K562 (cell line): Measurements from ENCODE around the gene C18orf32. TPM values are rescaled to one million over a fixed set of nuclear protein-coding genes. Genes with fewer than 3 reads are reported as not detected.
A peak's percentile ranks its signal among the peaks of the same experiment; 100 is the strongest.

Experiments
- ATAC-seq: fragments of 200-7000 bp; cut with Tn5 transposase; 3 replicates; pipeline ENCODE4 v1.9.1; 2020; ENCODE audit warnings: moderate library complexity
- BruUV-seq: library from RNA; stranded (reverse); fragments of 400-500 nt; replicated peaks from 2 replicates; lab custom pipeline; 2021; lab: Mats Ljungman, UMichigan
- CTCF ChIA-PET: fragments of 300-600 bp; formaldehyde crosslinking; extraction: SDS; loops from one replicate; lab custom pipeline; 2021; ENCODE audit warnings: low intra/inter-chr PET ratio; lab: Yijun Ruan, JAX
- POLR2A ChIA-PET: fragments of 300-600, 350-650 bp; sonication (Branson Sonifier 250); formaldehyde crosslinking; extraction: SDS; loops from one replicate; lab custom pipeline; 2021; ENCODE audit warnings: antibody characterized with exemption, inconsistent platforms; lab: Yijun Ruan, JAX
- DNase-seq, 4 experiments: peaks; one replicate each; pipeline versions ENCODE4 v3.0.0 to v3.0.0-alpha.2; 2011 to 2018; ENCODE audit warnings: low spot score in 3 of 4, mixed read lengths in 3 of 4; ENCODE audit errors: extremely low read depth in 1 of 4
- FAIRE-seq: peaks from 2 replicates; lab custom pipeline; 2011; peaks lifted over from hg19 to GRCh38; lab: Jason Lieb, UNC
- H2AFZ ChIP-seq: 2 replicates; pipeline ENCODE4 v1.6.0; 2011; ENCODE audit warnings: low read depth, low read length, control low read depth, inconsistent platforms
- H3K27ac ChIP-seq: fragments of 200-600 bp; 3 replicates; pipeline ENCODE4 v1.8.0; 2011; ENCODE audit warnings: low read depth, mild to moderate bottlenecking, control low read depth, inconsistent platforms, low read length, moderate library complexity, mixed read lengths; ENCODE audit errors: extremely low read depth
- H3K27me3 ChIP-seq, 2 experiments: fragments of 300-600 bp in 1 of 2; 2 replicates in 1 of 2; 3 replicates in 1 of 2; pipeline versions ENCODE4 v1.6.0 to v1.8.0; 2011; ENCODE audit warnings: inconsistent platforms in 2 of 2, low read length in 2 of 2, mild to moderate bottlenecking in 1 of 2, mixed read lengths in 1 of 2, moderate library complexity in 1 of 2; ENCODE audit not compliant: control insufficient read depth in 2 of 2, insufficient read depth in 2 of 2
- H3K36me3 ChIP-seq: fragments of 300-600 bp; 3 replicates; pipeline ENCODE4 v1.8.0; 2011; ENCODE audit warnings: mild to moderate bottlenecking, low read length, inconsistent platforms; ENCODE audit not compliant: control insufficient read depth, insufficient read depth
- H3K4me1 ChIP-seq, 2 experiments: fragments of 200-600 bp in 1 of 2; replicated peaks in 1 of 2; 2 replicates in 1 of 2; 3 replicates in 1 of 2; pipeline versions ENCODE4 v1.5.1 to v1.8.0; 2011; ENCODE audit warnings: inconsistent platforms in 2 of 2, low read length in 2 of 2, mild to moderate bottlenecking in 1 of 2, mixed read lengths in 1 of 2, moderate library complexity in 1 of 2; ENCODE audit not compliant: control insufficient read depth in 2 of 2, insufficient read depth in 2 of 2
- H3K4me2 ChIP-seq: 2 replicates; pipeline ENCODE4 v1.6.1; 2011; ENCODE audit warnings: low read length, control low read depth, inconsistent platforms, mixed read lengths; ENCODE audit not compliant: insufficient read depth
- H3K4me3 ChIP-seq: fragments of 200-600 bp; sonication (generic), shearing (Covaris generic); 2 replicates; pipeline ENCODE4 v1.5.1; 2016; ENCODE audit warnings: control low read depth, inconsistent platforms
- H3K79me2 ChIP-seq: fragments of 200-600 bp; 3 replicates; pipeline ENCODE4 v1.8.0; 2011; ENCODE audit warnings: low read length, inconsistent platforms; ENCODE audit not compliant: control insufficient read depth, insufficient read depth
- H3K9ac ChIP-seq, 2 experiments: 2 replicates each; pipeline versions ENCODE4 v1.6.0 to v1.6.1; 2011; ENCODE audit warnings: low read depth in 2 of 2, low read length in 2 of 2, control low read depth in 1 of 2, inconsistent platforms in 1 of 2, mild to moderate bottlenecking in 1 of 2, mixed read lengths in 1 of 2; ENCODE audit not compliant: insufficient read depth in 1 of 2
- H3K9me1 ChIP-seq: one replicate; pipeline ENCODE4 v1.6.0; 2011; ENCODE audit warnings: inconsistent platforms, mild to moderate bottlenecking, low read length, moderate library complexity; ENCODE audit not compliant: control insufficient read depth, insufficient read depth
- H3K9me3 ChIP-seq: replicated peaks from 2 replicates; pipeline ENCODE4 v1.5.1; 2011; ENCODE audit warnings: low read depth, low read length, inconsistent platforms; ENCODE audit not compliant: control insufficient read depth, insufficient read depth
- H4K20me1 ChIP-seq: replicated peaks from 2 replicates; pipeline ENCODE4 v1.6.1; 2011; ENCODE audit warnings: low read length, inconsistent platforms, mixed read lengths; ENCODE audit not compliant: control insufficient read depth, insufficient read depth
- HDAC3 ChIP-seq: fragments of 450-650 bp; IDR thresholded peaks from 2 replicates; pipeline ENCODE4 v1.6.1; 2018; ENCODE audit warnings: borderline replicate concordance, mild to moderate bottlenecking, moderate library complexity; ENCODE audit not compliant: partially characterized antibody
- HDGF ChIP-seq: fragments of 450-650 bp; IDR thresholded peaks from 2 replicates; pipeline ENCODE4 v1.6.1; 2016
- HMG20B ChIP-seq: fragments of 250-450 bp; sonication (Bioruptor Pico); IDR thresholded peaks from 2 replicates; pipeline ENCODE4 v1.5.0; 2021; ENCODE audit warnings: mild to moderate bottlenecking
- ILK ChIP-seq: fragments of 450-650 bp; IDR thresholded peaks from 2 replicates; pipeline ENCODE4 v1.6.1; 2016; ENCODE audit warnings: missing genetic modification characterization, low read depth, mild to moderate bottlenecking, missing compliant biosample characterization, moderate library complexity, borderline replicate concordance
- SAFB2 ChIP-seq: fragments of 200-400 bp; formaldehyde crosslinking; IDR thresholded peaks from 2 replicates; pipeline ENCODE4 v1.6.1; 2018; ENCODE audit warnings: borderline replicate concordance, low read length, low read depth, moderate library complexity; ENCODE audit not compliant: severe bottlenecking
- ZFX ChIP-seq: sonication (generic); formaldehyde crosslinking; IDR thresholded peaks from 2 replicates; pipeline ENCODE4 v1.8.0; 2022; ENCODE audit warnings: mild to moderate bottlenecking, missing genetic modification reagents, moderate library complexity
- ZNF695 ChIP-seq: fragments of 450-650 bp; formaldehyde crosslinking; IDR thresholded peaks from 2 replicates; pipeline ENCODE4 v1.4.0; 2020; ENCODE audit warnings: mild to moderate bottlenecking, moderate library complexity
- ZNF707 ChIP-seq: fragments of 250-450 bp; sonication (Bioruptor Pico); conservative IDR thresholded peaks from 2 replicates; pipeline ENCODE4 v1.8.0; 2022; ENCODE audit warnings: inconsistent platforms, mild to moderate bottlenecking, moderate library complexity
- WGBS: fragments of 100-300 bp; shearing (Covaris generic); methylation state at CpG from one replicate; pipeline ENCODE4 v1.1.6; 2016; ENCODE audit warnings: low coverage, mixed read lengths; ENCODE audit not compliant: insufficient coverage; ENCODE audit errors: missing lambda C conversion rate; 5-methylcytosine and 5-hydroxymethylcytosine counted together
- in situ Hi-C: fragments of 300-500 bp; cut with MboI; formaldehyde crosslinking; loops from 4 replicates; pipeline ENCODE4 v1.15.0; 2018; ENCODE audit warnings: inconsistent platforms, mixed read lengths
- intact Hi-C: fragments of 100-400 bp; cut with micrococcal nuclease; formaldehyde crosslinking; loops from 2 replicates; pipeline ENCODE4 v1.14.2; 2022
- polyA plus RNA-seq, 8 experiments: library from polyadenylated mRNA; depleted of rRNA in 4 of 8; stranded (reverse) in 5 of 8; unstranded in 3 of 8; fragments of >200 nt; fragmentation: Nextera tagmentation in 2 of 8; fragmentation: Illumina TruSeq in 1 of 8; extraction: Ambion mirVana in 2 of 8; extraction: Trizol in 1 of 8; gene quantifications; 2 replicates each; pipeline versions ENCODE4 v1.2.1 to v1.2.3, GENCODE V29; 2011 to 2014; ENCODE audit warnings: inconsistent platforms in 1 of 8, missing spikeins in 1 of 8
- total RNA-seq, 7 experiments: library from RNA; depleted of rRNA in 6 of 7; stranded (reverse); fragments of >200 nt in 6 of 7; fragmentation: Illumina TruSeq in 2 of 7; extraction: Trizol in 2 of 7; gene quantifications; 2 replicates each; pipeline versions ENCODE4 v1.2.1 to v1.2.3, GENCODE V29; 2011 to 2021; ENCODE audit warnings: low replicate concordance in 1 of 7
- TF ChIP-seq, protein P1 (sequence below): fragments of 450-650 bp; IDR thresholded peaks from 2 replicates; pipeline ENCODE4 v1.6.1; 2017; ENCODE audit warnings: antibody characterized with exemption, mild to moderate bottlenecking
- TF ChIP-seq, protein P2 (sequence below): sonication (generic); formaldehyde crosslinking; IDR thresholded peaks from 2 replicates; pipeline ENCODE4 v1.8.0; 2022; ENCODE audit warnings: mild to moderate bottlenecking, missing genetic modification reagents

C18orf32 gene
- total and polyA plus RNA-seq, 9 of the 15 experiments (the other 6 are each of a cell fraction or from before 2014, with no cell fraction given), result 8.5 to 35.0 (median 20.4) TPM

DNA sequence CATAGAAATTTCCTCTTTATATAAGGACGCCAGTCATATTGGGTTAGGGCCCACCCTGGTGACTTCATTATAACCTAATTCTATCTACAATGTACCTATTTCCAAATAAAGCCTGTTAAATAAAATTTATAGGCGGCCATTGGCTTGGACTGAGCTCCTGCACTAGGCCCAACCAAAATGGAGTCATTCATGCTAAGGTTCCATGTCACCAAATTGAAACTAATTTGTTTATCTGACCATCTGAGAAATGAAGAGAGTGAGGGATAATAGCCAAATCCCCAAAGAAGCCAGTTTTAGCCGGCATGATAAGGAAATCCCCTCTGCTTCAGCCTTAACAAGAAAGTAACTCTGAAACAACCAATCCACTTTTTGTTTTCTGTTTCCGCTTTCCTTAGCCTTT, 19.4 kb downstream of the C18orf32 start (continued):
- TF ChIP-seq, protein P1, sequence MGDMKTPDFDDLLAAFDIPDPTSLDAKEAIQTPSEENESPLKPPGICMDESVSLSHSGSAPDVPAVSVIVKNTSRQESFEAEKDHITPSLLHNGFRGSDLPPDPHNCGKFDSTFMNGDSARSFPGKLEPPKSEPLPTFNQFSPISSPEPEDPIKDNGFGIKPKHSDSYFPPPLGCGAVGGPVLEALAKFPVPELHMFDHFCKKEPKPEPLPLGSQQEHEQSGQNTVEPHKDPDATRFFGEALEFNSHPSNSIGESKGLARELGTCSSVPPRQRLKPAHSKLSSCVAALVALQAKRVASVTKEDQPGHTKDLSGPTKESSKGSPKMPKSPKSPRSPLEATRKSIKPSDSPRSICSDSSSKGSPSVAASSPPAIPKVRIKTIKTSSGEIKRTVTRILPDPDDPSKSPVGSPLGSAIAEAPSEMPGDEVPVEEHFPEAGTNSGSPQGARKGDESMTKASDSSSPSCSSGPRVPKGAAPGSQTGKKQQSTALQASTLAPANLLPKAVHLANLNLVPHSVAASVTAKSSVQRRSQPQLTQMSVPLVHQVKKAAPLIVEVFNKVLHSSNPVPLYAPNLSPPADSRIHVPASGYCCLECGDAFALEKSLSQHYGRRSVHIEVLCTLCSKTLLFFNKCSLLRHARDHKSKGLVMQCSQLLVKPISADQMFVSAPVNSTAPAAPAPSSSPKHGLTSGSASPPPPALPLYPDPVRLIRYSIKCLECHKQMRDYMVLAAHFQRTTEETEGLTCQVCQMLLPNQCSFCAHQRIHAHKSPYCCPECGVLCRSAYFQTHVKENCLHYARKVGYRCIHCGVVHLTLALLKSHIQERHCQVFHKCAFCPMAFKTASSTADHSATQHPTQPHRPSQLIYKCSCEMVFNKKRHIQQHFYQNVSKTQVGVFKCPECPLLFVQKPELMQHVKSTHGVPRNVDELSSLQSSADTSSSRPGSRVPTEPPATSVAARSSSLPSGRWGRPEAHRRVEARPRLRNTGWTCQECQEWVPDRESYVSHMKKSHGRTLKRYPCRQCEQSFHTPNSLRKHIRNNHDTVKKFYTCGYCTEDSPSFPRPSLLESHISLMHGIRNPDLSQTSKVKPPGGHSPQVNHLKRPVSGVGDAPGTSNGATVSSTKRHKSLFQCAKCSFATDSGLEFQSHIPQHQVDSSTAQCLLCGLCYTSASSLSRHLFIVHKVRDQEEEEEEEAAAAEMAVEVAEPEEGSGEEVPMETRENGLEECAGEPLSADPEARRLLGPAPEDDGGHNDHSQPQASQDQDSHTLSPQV, result peak; percentile 70

DNA sequence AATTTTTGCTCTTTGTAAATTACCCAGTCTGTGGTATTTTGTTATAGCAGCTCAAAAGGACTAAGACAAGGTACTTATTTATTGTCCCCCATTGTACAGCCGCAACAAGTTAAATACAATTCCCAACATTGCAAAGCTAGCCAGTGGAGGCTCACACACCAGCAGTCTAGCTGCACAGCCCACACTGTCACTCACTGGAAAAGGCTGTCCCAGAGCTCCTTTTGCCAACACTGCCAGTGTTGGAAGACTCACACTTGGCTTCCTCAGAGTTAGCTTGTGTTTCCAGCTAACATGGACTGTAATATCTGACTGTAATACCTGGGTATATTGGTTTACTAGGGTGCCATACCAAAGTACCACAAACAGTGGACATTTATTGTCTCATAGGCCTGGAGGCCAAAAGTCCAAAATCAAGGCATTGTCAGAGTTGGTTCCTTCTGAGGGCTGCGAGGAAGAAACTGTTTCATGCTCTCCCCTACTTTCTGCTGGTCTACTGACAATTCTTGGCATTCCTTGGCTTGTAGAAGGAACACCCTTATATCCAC, 19.9 kb downstream of the C18orf32 start:
- WGBS, result 85% methylated on average over 2 of the region's 2 CpGs
- DNase-seq (no peak), FAIRE-seq (no peak)
- H3K9me3 ChIP-seq, result no peaks in the 10 kb centered on the region
- H3K27me3 ChIP-seq, result no peaks in the 10 kb centered on the region
- H3K79me2 ChIP-seq, result no peaks in the 10 kb centered on the region
- ChIA-PET POLR2A (interaction anchor here (0.8 kb wide), 1 partner anchor 20 kb away, joined by 3 read pairs; the partner anchor contains the start of gene C18orf32), CTCF (no interaction called here)
- no peaks in the 10 kb centered on the region for H4K20me1 ChIP-seq
- H3K9me1 ChIP-seq, result no peaks in the 10 kb centered on the region
- no peak overlapping the region for H3K9ac ChIP-seq
- no peak overlapping the region for H3K4me3 ChIP-seq
- BruUV-seq, result no TSS peak
- in situ Hi-C loops, result no loop called here
- H2AFZ ChIP-seq, result no peak overlapping the region
- no peak overlapping the region for H3K4me2 ChIP-seq
- no peaks in the 10 kb centered on the region; a peak in 1 of 5 replicates for H3K4me1 ChIP-seq
- TF ChIP-seq HDGF, result no peak
- TF ChIP-seq HMG20B (CRISPR knock-in tag), result no peak
- no peak for TF ChIP-seq ILK (tag)
- no peak for TF ChIP-seq ZFX
- no peak for TF ChIP-seq ZNF695
- no peak for TF ChIP-seq ZNF707 (CRISPR knock-in tag)
- no peak for TF ChIP-seq SAFB2
- TF ChIP-seq, protein P2, sequence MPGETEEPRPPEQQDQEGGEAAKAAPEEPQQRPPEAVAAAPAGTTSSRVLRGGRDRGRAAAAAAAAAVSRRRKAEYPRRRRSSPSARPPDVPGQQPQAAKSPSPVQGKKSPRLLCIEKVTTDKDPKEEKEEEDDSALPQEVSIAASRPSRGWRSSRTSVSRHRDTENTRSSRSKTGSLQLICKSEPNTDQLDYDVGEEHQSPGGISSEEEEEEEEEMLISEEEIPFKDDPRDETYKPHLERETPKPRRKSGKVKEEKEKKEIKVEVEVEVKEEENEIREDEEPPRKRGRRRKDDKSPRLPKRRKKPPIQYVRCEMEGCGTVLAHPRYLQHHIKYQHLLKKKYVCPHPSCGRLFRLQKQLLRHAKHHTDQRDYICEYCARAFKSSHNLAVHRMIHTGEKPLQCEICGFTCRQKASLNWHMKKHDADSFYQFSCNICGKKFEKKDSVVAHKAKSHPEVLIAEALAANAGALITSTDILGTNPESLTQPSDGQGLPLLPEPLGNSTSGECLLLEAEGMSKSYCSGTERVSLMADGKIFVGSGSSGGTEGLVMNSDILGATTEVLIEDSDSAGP (CRISPR knock-in tag), result no peak
- TF ChIP-seq HDAC3, result no peak
- TF ChIP-seq, all 486 proteins: peak for 0
- H3K36me3 ChIP-seq, result no peaks in the 10 kb centered on the region
- H3K27ac ChIP-seq, result no peak overlapping the region
- no peak for ATAC-seq
- intact Hi-C loops, result no loop called here
